ENCODE measurements around the gene PDX1.

DNA sequence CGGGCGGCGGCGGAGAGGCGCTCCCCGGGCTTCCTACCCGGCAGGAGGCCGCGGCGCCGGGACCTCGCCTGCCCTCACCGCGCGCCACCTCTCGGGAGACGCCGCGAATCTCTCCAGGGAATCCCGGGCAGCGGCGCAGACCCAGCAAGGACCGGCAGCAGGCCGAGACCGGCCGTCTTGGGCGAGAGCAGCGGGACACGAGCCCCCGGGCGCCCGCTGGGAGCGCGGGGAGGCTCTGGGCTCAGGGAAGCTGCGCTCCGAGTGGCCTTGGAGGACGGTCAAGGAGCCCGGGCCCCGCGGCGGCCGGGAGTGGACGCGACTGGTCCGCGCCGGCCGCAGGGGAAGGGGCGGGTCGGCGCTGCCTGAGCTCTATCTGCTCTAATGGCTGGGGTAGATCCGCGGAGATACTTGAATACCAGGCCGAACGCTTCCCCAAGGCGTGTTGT is 34.6 kb downstream of the PDX1 start:
- TF ChIP-seq POLR2A (IDR thresholded peaks at IDR 0.05) = no peak
- TF ChIP-seq, protein P1, sequence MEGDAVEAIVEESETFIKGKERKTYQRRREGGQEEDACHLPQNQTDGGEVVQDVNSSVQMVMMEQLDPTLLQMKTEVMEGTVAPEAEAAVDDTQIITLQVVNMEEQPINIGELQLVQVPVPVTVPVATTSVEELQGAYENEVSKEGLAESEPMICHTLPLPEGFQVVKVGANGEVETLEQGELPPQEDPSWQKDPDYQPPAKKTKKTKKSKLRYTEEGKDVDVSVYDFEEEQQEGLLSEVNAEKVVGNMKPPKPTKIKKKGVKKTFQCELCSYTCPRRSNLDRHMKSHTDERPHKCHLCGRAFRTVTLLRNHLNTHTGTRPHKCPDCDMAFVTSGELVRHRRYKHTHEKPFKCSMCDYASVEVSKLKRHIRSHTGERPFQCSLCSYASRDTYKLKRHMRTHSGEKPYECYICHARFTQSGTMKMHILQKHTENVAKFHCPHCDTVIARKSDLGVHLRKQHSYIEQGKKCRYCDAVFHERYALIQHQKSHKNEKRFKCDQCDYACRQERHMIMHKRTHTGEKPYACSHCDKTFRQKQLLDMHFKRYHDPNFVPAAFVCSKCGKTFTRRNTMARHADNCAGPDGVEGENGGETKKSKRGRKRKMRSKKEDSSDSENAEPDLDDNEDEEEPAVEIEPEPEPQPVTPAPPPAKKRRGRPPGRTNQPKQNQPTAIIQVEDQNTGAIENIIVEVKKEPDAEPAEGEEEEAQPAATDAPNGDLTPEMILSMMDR (IDR thresholded peaks at IDR 0.05) = no peak
